Measurements from ENCODE around the gene RAB36.

RAB36 gene

GRCh38 chr22:23182309-23183060 lies 37.2 kb downstream of the RAB36 start:
- no peak for DNase-seq (ENCODE audit: low spot score)

GRCh38 chr22:23183061-23183698 lies 37.9 kb downstream of the RAB36 start:
- DNase-seq (ENCODE audit: low spot score): peak; percentile 54

- no peak for DNase-seq (ENCODE audit: low spot score)
Observed at GRCh38 chr22:23184100-23184763, 39.0 kb downstream of the RAB36 start.

GRCh38 chr22:23184764-23185113 lies 39.5 kb downstream of the RAB36 start:
- DNase-seq (ENCODE audit: low spot score): no peak

GRCh38 chr22:23187211-23187610 lies 41.9 kb downstream of the RAB36 start:
- DNase-seq (ENCODE audit: low spot score): no peak

GRCh38 chr22:23187871-23188700 lies 42.8 kb downstream of the RAB36 start:
- no peak for DNase-seq (ENCODE audit: low spot score)

- DNase-seq (ENCODE audit: low spot score): no peak
Observed at GRCh38 chr22:23190526-23190925, 45.2 kb downstream of the RAB36 start.

- DNase-seq (ENCODE audit: low spot score): no peak
Observed at GRCh38 chr22:23192133-23192532, 46.9 kb downstream of the RAB36 start.

- DNase-seq (ENCODE audit: low spot score): no peak
Observed at GRCh38 chr22:23192558-23192957, 47.3 kb downstream of the RAB36 start.

- no peak for DNase-seq (ENCODE audit: low spot score)
Observed at GRCh38 chr22:23193196-23193827, 48.0 kb downstream of the RAB36 start.

- DNase-seq (ENCODE audit: low spot score): no peak
Observed at GRCh38 chr22:23193882-23194281, 48.6 kb downstream of the RAB36 start.

GRCh38 chr22:23196165-23196564 lies 50.9 kb downstream of the RAB36 start:
- DNase-seq (ENCODE audit: low spot score): no peak

GRCh38 chr22:23197836-23198235 lies 52.6 kb downstream of the RAB36 start:
- DNase-seq (ENCODE audit: low spot score): no peak

- DNase-seq (ENCODE audit: low spot score): no peak
Observed at GRCh38 chr22:23199159-23199558, 53.9 kb downstream of the RAB36 start.

GRCh38 chr22:23200898-23201297 lies 55.6 kb downstream of the RAB36 start:
- no peak for DNase-seq (ENCODE audit: low spot score)

- DNase-seq (ENCODE audit: low spot score): no peak
Observed at GRCh38 chr22:23202812-23203451, 57.7 kb downstream of the RAB36 start.

GRCh38 chr22:23203452-23204124 lies 58.3 kb downstream of the RAB36 start:
- DNase-seq (ENCODE audit: low spot score): no peak

GRCh38 chr22:23204125-23204488 lies 58.8 kb downstream of the RAB36 start:
- no peak for DNase-seq (ENCODE audit: low spot score)

GRCh38 chr22:23204541-23205157 lies 59.4 kb downstream of the RAB36 start:
- no peak for DNase-seq (ENCODE audit: low spot score)

GRCh38 chr22:23205339-23206049 lies 60.2 kb downstream of the RAB36 start:
- no peak for DNase-seq (ENCODE audit: low spot score)

Data from AG08395 (cell line).